Measurements from ENCODE around the gene DCK.

DNA sequence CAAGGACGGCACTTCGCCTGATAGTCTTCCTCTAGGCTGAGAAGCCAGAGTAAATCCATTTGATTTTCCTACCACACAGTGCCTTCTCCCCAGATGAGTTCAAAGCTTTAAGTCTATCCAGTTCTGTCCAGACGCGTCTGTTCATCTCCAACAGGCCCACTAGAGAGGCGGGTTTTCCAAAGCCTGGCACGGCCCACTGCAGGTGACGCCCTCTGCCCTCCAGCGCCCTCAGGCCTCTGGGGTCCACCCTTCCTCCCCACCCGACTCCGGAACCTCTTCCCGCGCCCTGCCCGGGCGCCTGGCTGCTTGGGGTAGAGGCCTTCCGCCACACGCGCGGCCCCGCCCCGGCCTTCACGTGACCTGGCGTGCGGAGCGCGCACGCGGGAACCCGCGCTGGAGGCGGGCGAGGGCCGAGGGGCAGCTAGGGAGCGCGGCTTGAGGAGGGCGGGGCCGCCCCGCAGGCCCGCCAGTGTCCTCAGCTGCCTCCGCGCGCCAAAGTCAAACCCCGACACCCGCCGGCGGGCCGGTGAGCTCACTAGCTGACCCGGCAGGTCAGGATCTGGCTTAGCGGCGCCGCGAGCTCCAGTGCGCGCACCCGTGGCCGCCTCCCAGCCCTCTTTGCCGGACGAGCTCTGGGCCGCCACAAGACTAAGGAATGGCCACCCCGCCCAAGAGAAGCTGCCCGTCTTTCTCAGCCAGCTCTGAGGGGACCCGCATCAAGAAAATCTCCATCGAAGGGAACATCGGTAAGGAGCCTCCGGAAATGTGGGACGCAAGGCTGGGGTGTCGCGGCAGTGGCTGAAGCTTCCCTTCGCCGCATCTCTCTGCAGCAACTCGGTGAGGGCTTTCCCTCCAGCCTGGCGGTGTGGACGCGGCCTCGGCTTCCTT is at the start of gene DCK:
- TF ChIP-seq, protein P1, sequence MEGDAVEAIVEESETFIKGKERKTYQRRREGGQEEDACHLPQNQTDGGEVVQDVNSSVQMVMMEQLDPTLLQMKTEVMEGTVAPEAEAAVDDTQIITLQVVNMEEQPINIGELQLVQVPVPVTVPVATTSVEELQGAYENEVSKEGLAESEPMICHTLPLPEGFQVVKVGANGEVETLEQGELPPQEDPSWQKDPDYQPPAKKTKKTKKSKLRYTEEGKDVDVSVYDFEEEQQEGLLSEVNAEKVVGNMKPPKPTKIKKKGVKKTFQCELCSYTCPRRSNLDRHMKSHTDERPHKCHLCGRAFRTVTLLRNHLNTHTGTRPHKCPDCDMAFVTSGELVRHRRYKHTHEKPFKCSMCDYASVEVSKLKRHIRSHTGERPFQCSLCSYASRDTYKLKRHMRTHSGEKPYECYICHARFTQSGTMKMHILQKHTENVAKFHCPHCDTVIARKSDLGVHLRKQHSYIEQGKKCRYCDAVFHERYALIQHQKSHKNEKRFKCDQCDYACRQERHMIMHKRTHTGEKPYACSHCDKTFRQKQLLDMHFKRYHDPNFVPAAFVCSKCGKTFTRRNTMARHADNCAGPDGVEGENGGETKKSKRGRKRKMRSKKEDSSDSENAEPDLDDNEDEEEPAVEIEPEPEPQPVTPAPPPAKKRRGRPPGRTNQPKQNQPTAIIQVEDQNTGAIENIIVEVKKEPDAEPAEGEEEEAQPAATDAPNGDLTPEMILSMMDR (IDR thresholded peaks at IDR 0.05): no peak
- peak; percentile 87 for TF ChIP-seq POLR2A (IDR thresholded peaks at IDR 0.05)
